Sigmoid colon (tissue), 4 donors: ENCODE data around the gene TSHZ1.

Experiments used
- CTCF ChIP-seq, 4 experiments: fragments of 450-650 bp in 3 of 4; fragments of 200-600 bp in 1 of 4; IDR thresholded peaks; one replicate each; pipeline ENCODE4 v1.5.1; 2016 to 2019; ENCODE audit warnings: antibody characterized with exemption in 4 of 4, mild to moderate bottlenecking in 3 of 4, moderate library complexity in 2 of 4
- EP300 ChIP-seq, 4 donors: sonication (generic); formaldehyde crosslinking; IDR thresholded peaks; one replicate each; pipeline ENCODE4 v1.6.1; 2017; ENCODE audit warnings: antibody characterized with exemption in 4 of 4
- POLR2AphosphoS5 ChIP-seq, 4 donors: sonication (generic); formaldehyde crosslinking; IDR thresholded peaks; one replicate each; pipeline ENCODE4 v1.6.1; 2017; ENCODE audit warnings: antibody characterized with exemption in 4 of 4

GRCh38 chr18:75169411-75169810 is 41.2 kb upstream of the TSHZ1 start:
- TF ChIP-seq CTCF (IDR thresholded peaks at IDR 0.05) (no peak), EP300 (IDR thresholded peaks at IDR 0.05) (no peak), POLR2AphosphoS5 (IDR thresholded peaks at IDR 0.05) (no peak)
